DOHH2 (cell line): ENCODE results near the gene TRIM28.
A peak's percentile ranks its signal among the peaks of the same experiment; 100 is the strongest.

Experiments used
- H3F3A ChIP-seq: fragments of 200-600 bp; sonication (generic), shearing (Covaris generic); 2 replicates; pipeline ENCODE4 v1.6.0; 2016; ENCODE audit warnings: antibody characterized with exemption, mild to moderate bottlenecking; ENCODE audit not compliant: control insufficient read depth, insufficient read depth
- H3K27ac ChIP-seq: fragments of 200-600 bp; sonication (generic); 2 replicates; pipeline ENCODE4 v1.5.1; 2014; ENCODE audit warnings: low read depth, mild to moderate bottlenecking, low read length, moderate library complexity
- H3K27me3 ChIP-seq: fragments of 200-600 bp; sonication (generic); 2 replicates; pipeline ENCODE4 v1.6.1; 2014; ENCODE audit warnings: mild to moderate bottlenecking, low read length, mixed read lengths; ENCODE audit not compliant: control insufficient read depth
- H3K36me3 ChIP-seq: fragments of 200-600 bp; sonication (generic); 2 replicates; pipeline ENCODE4 v1.6.1; 2014; ENCODE audit warnings: mild to moderate bottlenecking, low read length, moderate library complexity, mixed read lengths; ENCODE audit not compliant: control insufficient read depth
- H3K4me1 ChIP-seq: fragments of 200-600 bp; sonication (generic); 2 replicates; pipeline ENCODE4 v1.6.1; 2014; ENCODE audit warnings: mild to moderate bottlenecking, low read length, mixed read lengths; ENCODE audit not compliant: control insufficient read depth
- H3K4me2 ChIP-seq: fragments of 200-600 bp; sonication (generic); 2 replicates; pipeline ENCODE4 v1.6.0; 2014; ENCODE audit warnings: mild to moderate bottlenecking, low read length, moderate library complexity
- H3K4me3 ChIP-seq: fragments of 200-600 bp; sonication (generic); 2 replicates; pipeline ENCODE4 v1.5.1; 2014; ENCODE audit warnings: mild to moderate bottlenecking, low read length, mixed read lengths
- H3K79me2 ChIP-seq: fragments of 200-600 bp; sonication (generic); 2 replicates; pipeline ENCODE4 v1.6.1; 2014; ENCODE audit warnings: mild to moderate bottlenecking, low read length, mixed read lengths; ENCODE audit not compliant: control insufficient read depth
- H3K9me2 ChIP-seq: fragments of 200-600 bp; sonication (generic); replicated peaks from 2 replicates; pipeline ENCODE4 v1.6.1; 2014; ENCODE audit warnings: mild to moderate bottlenecking, low read length, mixed read lengths; ENCODE audit not compliant: control insufficient read depth
- H3K9me3 ChIP-seq: fragments of 200-600 bp; sonication (generic); 2 replicates; pipeline ENCODE4 v1.6.1; 2014; ENCODE audit warnings: antibody characterized with exemption, low read length, mixed read lengths; ENCODE audit not compliant: control insufficient read depth, insufficient read depth
- H4K20me1 ChIP-seq: fragments of 200-600 bp; sonication (generic); 2 replicates; pipeline ENCODE4 v1.6.0; 2014; ENCODE audit warnings: low read depth, mild to moderate bottlenecking, antibody characterized with exemption, low read length, moderate library complexity; ENCODE audit not compliant: control insufficient read depth, insufficient read depth
- EZH2phosphoT487 ChIP-seq: fragments of 200-600 bp; sonication (generic); IDR thresholded peaks from 2 replicates; pipeline ENCODE4 v1.6.1; 2017; ENCODE audit warnings: borderline replicate concordance, mild to moderate bottlenecking, antibody characterized with exemption, low read length, moderate library complexity, mixed read lengths
- TF ChIP-seq, protein P1 (sequence below): fragments of 200-600 bp; sonication (generic); IDR thresholded peaks from one replicate; pipeline ENCODE4 v1.5.1; 2014; ENCODE audit warnings: antibody characterized with exemption, mild to moderate bottlenecking, low read depth, low read length; ENCODE audit not compliant: poor library complexity, severe bottlenecking

TRIM28 gene

DNA sequence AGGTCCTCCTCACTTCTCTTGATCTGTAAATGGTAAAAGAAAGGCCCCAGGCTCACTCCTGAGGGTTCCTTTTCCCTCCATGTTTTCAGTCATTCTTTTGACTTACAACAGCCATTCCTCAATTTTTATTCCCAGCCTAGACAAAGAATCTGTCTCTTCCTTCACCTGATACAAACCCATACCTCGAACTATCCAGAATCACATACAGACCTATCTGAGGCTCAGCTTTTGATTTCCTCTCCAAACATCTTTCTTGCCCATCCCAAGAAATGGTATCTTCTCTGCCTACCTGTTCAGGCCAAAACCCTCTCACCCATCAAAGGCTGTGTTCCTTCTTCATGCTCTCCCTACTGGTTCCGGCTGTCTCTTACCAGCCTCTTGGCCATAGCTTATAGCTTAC is 8.8 kb downstream of the TRIM28 start:
- Histone ChIP-seq H4K20me1 (no peaks in the 10 kb centered on the region; the same call in 1 of the 2 replicates), H3K9me2 (no peaks in the 10 kb centered on the region), H3K9me3 (no peaks in the 10 kb centered on the region), H3K79me2 (peaks cover 62% of the 10 kb centered on the region), H3K27me3 (no peaks in the 10 kb centered on the region), H3K27ac (0 out of 2 replicates have a peak overlapping the region, but pooled peaks have one; percentile 8), H3F3A (peaks cover 49% of the 10 kb centered on the region), H3K4me2 (peak overlapping the region; percentile 74), H3K4me3 (no peak overlapping the region), H3K36me3 (peaks cover 94% of the 10 kb centered on the region), H3K4me1 (peaks cover 45% of the 10 kb centered on the region)
- TF ChIP-seq EZH2phosphoT487: no peak
- TF ChIP-seq, protein P1, sequence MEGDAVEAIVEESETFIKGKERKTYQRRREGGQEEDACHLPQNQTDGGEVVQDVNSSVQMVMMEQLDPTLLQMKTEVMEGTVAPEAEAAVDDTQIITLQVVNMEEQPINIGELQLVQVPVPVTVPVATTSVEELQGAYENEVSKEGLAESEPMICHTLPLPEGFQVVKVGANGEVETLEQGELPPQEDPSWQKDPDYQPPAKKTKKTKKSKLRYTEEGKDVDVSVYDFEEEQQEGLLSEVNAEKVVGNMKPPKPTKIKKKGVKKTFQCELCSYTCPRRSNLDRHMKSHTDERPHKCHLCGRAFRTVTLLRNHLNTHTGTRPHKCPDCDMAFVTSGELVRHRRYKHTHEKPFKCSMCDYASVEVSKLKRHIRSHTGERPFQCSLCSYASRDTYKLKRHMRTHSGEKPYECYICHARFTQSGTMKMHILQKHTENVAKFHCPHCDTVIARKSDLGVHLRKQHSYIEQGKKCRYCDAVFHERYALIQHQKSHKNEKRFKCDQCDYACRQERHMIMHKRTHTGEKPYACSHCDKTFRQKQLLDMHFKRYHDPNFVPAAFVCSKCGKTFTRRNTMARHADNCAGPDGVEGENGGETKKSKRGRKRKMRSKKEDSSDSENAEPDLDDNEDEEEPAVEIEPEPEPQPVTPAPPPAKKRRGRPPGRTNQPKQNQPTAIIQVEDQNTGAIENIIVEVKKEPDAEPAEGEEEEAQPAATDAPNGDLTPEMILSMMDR: no peak

GRCh38 chr19:58553799-58554493 is 10.1 kb downstream of the TRIM28 start:
- H3K27me3 ChIP-seq: no peaks in the 10 kb centered on the region
- H3K79me2 ChIP-seq: peaks cover 55% of the 10 kb centered on the region
- H4K20me1 ChIP-seq: no peaks in the 10 kb centered on the region
- peak overlapping the region; percentile 74 for H3K4me2 ChIP-seq
- peaks cover 45% of the 10 kb centered on the region for H3K4me1 ChIP-seq
- H3K36me3 ChIP-seq: peaks cover 85% of the 10 kb centered on the region
- TF ChIP-seq, protein P1: no peak
- TF ChIP-seq EZH2phosphoT487: no peak
- peak overlapping the region; percentile 70 for H3K27ac ChIP-seq
- H3K9me3 ChIP-seq: no peaks in the 10 kb centered on the region
- H3K4me3 ChIP-seq: peak overlapping the region; percentile 92
- no peaks in the 10 kb centered on the region for H3K9me2 ChIP-seq
- peaks cover 46% of the 10 kb centered on the region for H3F3A ChIP-seq

GRCh38 chr19:58554494-58555368 is 10.9 kb downstream of the TRIM28 start, which contains the start of gene CHMP2A:
CHMP2A (minus strand) TSS chr19:58555105; CDS start chr19:58554212, 893 bp downstream.
- TF ChIP-seq EZH2phosphoT487: no peak
- TF ChIP-seq, protein P1: peak; percentile 30
- H3K4me1 ChIP-seq: peaks cover 53% of the 10 kb centered on the region
- H3F3A ChIP-seq: peaks cover 44% of the 10 kb centered on the region
- peaks cover 80% of the 10 kb centered on the region for H3K36me3 ChIP-seq
- peak within 1 kb of the TSS; percentile 90 for H3K4me2 ChIP-seq
- H4K20me1 ChIP-seq: no peaks in the 10 kb centered on the region
- peak within 1 kb of the TSS; percentile 70 for H3K27ac ChIP-seq
- H3K9me3 ChIP-seq: no peaks in the 10 kb centered on the region
- no peaks in the 10 kb centered on the region for H3K27me3 ChIP-seq
- H3K9me2 ChIP-seq: no peaks in the 10 kb centered on the region
- peaks cover 53% of the 10 kb centered on the region for H3K79me2 ChIP-seq
- peak within 1 kb of the TSS; percentile 92 for H3K4me3 ChIP-seq
